Skeletal muscle tissue (tissue), 4 donors: Measurements from ENCODE around the gene CYGB. TPM values are rescaled to one million over a fixed set of nuclear protein-coding genes. Genes with fewer than 3 reads are reported as not detected.
"Not testable (repeated sequence)": the region's sequence is repeated elsewhere in the genome, so short reads cannot be mapped to it uniquely, and the experiment has no call there.

ENCODE experiments used
- H3K27ac ChIP-seq: one replicate; pipeline ENCODE4 v1.7.0; 2013; ENCODE audit warnings: mild to moderate bottlenecking, low read depth, low read length, inconsistent platforms
- H3K27me3 ChIP-seq, 3 donors: one replicate each; pipeline ENCODE4 v1.7.0; 2013; ENCODE audit warnings: low read length in 3 of 3; ENCODE audit not compliant: control insufficient read depth in 3 of 3, insufficient read depth in 3 of 3
- H3K36me3 ChIP-seq, 3 donors: one replicate each; pipeline ENCODE4 v1.7.0; 2013; ENCODE audit warnings: low read length in 3 of 3; ENCODE audit not compliant: control insufficient read depth in 3 of 3, insufficient read depth in 3 of 3
- H3K4me1 ChIP-seq, 3 donors: one replicate each; pipeline ENCODE4 v1.7.0; 2013; ENCODE audit warnings: low read length in 3 of 3, mild to moderate bottlenecking in 3 of 3; ENCODE audit not compliant: control insufficient read depth in 3 of 3, insufficient read depth in 3 of 3
- H3K4me3 ChIP-seq, 3 donors: one replicate each; pipeline ENCODE4 v1.7.0; 2013; ENCODE audit warnings: low read length in 3 of 3
- H3K9ac ChIP-seq, 3 donors: one replicate each; pipeline ENCODE4 v1.7.0; 2013; ENCODE audit warnings: low read length in 3 of 3, mild to moderate bottlenecking in 3 of 3, moderate library complexity in 2 of 3, low read depth in 1 of 3
- H3K9me3 ChIP-seq, 3 donors: one replicate each; pipeline ENCODE4 v1.7.0; 2013; ENCODE audit warnings: low read length in 3 of 3; ENCODE audit not compliant: control insufficient read depth in 3 of 3
- total RNA-seq: library from RNA; depleted of rRNA; stranded (reverse); fragments of >200 nt; gene quantifications from one replicate; pipeline ENCODE4 v1.2.3, GENCODE V29; 2014
- donor health status: Osteomylitis.

CYGB gene
- total RNA-seq, 1 donor from 2014 or later: 8.9 TPM

DNA sequence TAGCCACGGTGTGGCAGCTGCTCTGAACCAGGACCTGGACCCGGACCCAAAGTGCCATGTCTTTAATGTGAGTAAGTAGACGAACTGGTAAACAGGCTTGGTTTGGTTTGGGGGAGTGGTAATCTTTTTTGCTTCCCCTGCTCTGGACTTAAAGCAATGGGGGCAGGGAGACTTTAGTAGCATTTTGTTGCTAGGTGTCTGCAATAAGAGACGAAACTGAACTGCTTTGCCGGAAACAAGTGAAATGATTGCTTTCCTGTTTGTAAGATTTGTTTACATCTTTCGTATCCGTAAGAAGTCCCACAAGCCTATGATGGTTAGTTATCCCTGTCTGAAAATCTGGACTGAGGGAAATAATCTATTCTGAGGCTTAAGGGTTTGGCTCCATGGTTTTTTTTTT is 23.8 kb upstream of the CYGB start:
- no peaks in the 10 kb centered on the region for H3K27me3 ChIP-seq
- peaks cover 46 to 62% (median 46%) of the 10 kb centered on the region in 3 donors for H3K4me1 ChIP-seq
- peak overlapping the region; percentile 34 for H3K27ac ChIP-seq
- H3K9me3 ChIP-seq: no peaks in the 10 kb centered on the region
- H3K4me3 ChIP-seq: no peak overlapping the region
- peaks cover 12 to 26% (median 22%) of the 10 kb centered on the region in 3 donors for H3K36me3 ChIP-seq
- H3K9ac ChIP-seq: peak overlapping the region in 1 of 3 donors; percentile 7

DNA sequence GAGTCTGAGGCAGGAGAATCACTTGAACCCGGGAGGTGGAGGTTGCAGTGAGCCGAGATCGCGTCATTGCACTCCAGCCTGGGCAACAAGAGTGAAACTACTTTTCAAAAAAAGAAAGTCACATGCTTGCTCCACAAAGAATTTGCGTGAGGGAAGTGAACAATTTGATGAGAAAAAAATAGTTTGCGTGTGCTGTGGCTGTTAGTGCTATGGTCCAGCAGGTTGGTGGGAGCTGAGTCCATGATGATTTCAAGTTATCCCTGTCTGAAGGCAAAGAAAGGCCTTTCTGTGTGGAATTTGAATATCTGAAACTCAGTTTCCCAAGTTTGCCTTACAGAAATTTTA is 23.3 kb upstream of the CYGB start:
- Histone ChIP-seq H3K36me3 (peaks cover 8 to 22% (median 19%) of the 10 kb centered on the region in 3 donors), H3K4me1 (peaks cover 44 to 62% (median 46%) of the 10 kb centered on the region in 3 donors), H3K4me3 (no peak overlapping the region), H3K9ac (no peak overlapping the region), H3K9me3 (no peaks in the 10 kb centered on the region), H3K27ac (no peak overlapping the region), H3K27me3 (no peaks in the 10 kb centered on the region)

DNA sequence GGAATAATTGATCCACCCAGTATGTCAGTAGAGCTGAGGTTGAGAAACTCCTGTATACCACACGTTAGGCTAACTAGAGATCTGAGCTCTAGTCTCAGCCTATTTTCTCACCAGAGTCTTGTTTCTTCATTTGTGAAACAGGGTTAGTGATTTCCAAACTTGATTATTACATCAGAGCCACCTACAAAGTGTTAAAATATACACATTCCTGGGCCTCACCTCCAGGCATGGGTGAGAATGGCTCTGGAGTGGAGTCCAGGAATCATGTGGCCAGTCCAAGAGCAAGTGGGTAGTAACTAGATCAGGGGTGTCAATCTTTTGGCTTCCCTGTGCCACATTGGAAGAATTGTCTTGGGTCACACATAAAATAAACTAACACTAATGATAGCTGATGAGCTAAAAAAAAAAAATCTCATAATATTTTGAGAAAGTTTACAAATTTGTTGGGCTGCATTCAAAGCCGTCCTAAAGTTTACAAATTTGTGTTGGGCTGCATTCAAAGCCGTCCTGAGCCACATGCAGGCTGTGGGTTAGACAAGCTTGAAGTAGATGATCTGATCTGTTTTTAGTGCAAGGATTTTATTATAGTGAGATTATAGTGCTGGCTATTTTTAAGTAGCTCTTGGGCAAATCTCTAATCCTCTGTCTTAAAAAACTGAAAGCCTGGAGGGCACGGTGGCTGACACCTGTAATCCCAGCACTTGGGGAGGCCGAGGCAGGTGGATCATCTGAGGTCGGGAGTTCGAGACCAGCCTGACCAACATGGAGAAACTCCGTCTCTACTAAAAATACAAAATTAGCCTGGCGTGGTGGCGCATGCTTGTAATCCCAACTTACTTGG is 22.7 kb upstream of the CYGB start:
- H3K36me3 ChIP-seq: peaks cover 4 to 16% (median 14%) of the 10 kb centered on the region in 3 donors
- H3K27me3 ChIP-seq: no peaks in the 10 kb centered on the region
- H3K4me3 ChIP-seq: no peak overlapping the region
- H3K9ac ChIP-seq: peak overlapping the region in 1 of 3 donors; percentile 16
- H3K9me3 ChIP-seq: no peaks in the 10 kb centered on the region
- H3K27ac ChIP-seq: peak overlapping the region; percentile 19
- peaks cover 44 to 62% (median 46%) of the 10 kb centered on the region in 3 donors for H3K4me1 ChIP-seq

DNA sequence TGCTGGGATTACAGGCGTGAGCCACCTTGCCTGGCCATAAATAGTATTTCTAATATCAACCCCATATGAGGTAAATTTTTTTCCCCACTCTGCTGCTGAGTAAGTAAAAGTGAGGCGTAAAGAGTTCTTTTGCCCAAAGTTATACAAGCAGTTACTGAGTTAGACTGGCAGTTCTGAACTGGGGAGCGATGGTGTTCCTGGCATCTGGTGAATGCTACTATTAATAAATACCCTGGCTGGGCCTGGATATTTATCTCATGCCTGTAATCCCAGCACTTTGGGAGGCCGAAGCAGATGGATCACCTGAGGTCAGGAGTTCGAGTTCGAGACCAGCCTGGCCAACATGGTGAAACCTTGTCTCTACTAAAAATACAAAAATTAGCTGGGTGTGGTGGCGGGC is 22.0 kb upstream of the CYGB start:
- Histone ChIP-seq H3K9ac (peak overlapping the region; percentile 3 to 85 (median 17)), H3K36me3 (peaks cover 0 to 15% (median 6%) of the 10 kb centered on the region in 3 donors), H3K27ac (peak overlapping the region; percentile 88), H3K4me1 (peaks cover 45 to 64% (median 47%) of the 10 kb centered on the region in 3 donors)
- H3K27me3 ChIP-seq, H3K4me3 ChIP-seq, H3K9me3 ChIP-seq: not testable (repeated sequence)

DNA sequence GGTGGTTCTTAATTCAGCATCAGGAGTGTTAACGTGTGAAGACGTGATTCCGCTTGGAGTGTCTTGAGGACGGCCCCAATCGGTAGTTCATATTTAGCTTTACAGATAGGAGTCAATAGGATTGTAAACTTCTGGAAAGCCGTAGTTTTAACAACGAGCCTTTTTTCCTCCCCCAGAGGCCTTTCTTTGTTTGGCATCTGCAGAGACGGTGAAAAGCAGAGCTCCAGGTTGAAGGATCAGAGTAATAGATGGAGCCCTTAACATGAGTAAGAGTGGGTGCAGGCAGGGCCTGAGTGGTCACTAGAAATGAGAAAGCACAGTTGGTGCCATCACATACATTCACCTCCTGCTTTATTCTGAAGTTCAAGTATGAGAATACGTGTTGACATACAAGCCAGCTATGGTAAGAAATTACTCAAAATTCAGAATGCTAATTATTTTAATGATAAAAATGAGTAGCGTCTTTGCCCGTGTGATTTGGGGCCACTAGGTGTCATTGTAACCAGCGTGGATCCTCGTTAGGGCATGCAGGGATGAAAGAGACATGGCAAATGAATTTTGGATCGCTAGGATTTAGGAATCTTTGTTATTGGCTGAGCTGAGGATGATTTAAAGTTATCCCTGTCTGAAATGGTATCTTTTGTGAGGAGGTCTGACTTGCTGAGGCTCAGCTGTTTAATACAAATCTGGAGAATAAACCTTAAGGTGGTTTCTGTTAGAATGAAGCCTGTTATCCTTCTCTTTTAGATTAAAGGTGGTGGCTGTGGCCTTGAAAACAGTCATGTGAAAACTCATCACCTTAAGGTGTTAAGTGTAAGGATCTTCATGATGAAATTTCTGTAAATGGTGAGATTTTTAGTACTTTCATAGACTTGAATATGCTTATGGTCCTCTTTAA is 20.9 kb upstream of the CYGB start:
- Histone ChIP-seq H3K27ac (peak overlapping the region; percentile 88), H3K36me3 (peaks cover 0 to 15% (median 6%) of the 10 kb centered on the region in 3 donors), H3K9ac (peak overlapping the region; percentile 85 to 98 (median 92)), H3K4me3 (peak overlapping the region; percentile 86 to 99 (median 87)), H3K4me1 (peaks cover 49 to 75% (median 55%) of the 10 kb centered on the region in 3 donors), H3K27me3 (no peaks in the 10 kb centered on the region), H3K9me3 (no peaks in the 10 kb centered on the region)

DNA sequence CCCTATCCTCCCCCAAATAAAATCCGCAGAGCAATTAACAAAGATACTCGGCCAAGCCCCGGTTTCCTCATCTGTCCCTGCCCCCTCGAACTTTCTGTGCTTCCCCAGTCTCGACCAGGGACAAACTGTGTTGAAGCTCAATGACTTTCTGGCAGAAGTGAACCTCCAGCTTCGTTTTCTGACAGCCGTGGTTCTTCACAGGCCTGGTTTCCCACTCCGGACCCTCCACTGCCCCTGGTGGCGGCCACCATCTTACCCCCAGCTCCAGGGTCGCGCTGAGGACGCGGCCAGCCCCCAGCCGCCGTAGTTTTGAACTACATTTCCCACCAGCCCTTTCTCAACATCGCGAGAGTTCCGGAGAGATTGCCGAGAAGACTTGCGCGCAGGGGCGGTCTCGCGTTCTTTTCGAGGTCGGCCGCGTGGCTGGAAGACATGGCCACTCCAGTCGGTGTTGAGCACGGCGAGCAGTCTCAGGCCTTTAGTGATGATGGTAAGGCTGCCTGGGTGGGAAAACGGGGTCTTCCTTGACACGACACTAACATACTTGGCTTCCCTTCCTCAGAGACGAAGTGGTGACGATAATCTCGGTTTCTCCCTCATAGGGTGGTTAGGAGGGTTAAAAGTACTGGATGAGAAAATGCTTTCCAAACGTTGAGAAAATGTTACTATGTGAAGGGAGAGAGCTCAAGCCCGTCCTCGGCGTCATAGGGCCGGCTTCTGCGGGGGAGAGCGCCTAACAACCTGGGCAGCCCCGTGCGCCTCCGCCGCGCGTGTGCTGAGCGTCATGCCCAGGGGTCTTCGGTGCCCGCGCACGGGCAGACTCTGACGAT is 20.1 kb upstream of the CYGB start:
- Histone ChIP-seq H3K4me1 (peaks cover 45 to 70% (median 53%) of the 10 kb centered on the region in 3 donors), H3K9ac (peak overlapping the region; percentile 85 to 98 (median 92)), H3K27me3 (no peaks in the 10 kb centered on the region), H3K27ac (peak overlapping the region; percentile 88), H3K9me3 (no peaks in the 10 kb centered on the region), H3K36me3 (peaks cover 0 to 10% (median 6%) of the 10 kb centered on the region in 3 donors), H3K4me3 (peak overlapping the region; percentile 86 to 99 (median 87))

DNA sequence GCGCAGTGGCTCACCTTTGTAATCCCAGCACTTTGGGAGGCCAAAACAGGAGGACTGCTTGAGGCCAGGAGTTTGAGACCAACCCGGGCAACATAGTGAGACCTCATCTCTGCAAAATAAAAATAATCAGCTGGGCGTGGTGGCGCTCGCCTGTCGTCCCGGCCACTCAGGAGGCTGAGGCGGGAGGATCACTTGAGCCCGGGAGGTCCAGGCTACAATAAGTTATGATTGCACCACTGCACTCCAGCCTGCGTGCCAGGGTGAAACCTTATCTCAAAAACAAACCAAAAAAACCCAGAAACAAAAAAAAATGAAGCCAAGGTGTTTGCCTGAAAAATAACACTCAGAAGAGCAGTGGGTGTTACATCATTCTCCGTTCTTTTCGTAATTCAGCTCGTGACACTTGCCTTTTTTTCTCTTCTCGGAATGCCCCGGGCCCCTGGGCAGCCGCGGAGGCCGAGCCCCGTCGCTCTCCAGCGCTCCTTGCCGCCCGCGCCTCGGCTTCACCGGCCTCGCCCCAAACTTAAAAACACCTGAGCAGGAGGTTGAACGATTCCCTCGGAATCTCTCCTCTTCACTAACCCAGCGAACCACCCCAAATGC is 19.4 kb upstream of the CYGB start:
- Histone ChIP-seq H3K4me3 (peak overlapping the region; percentile 86 to 99 (median 87)), H3K27ac (peak overlapping the region; percentile 88), H3K9ac (peak overlapping the region; percentile 85 to 98 (median 92)), H3K9me3 (no peaks in the 10 kb centered on the region), H3K4me1 (peaks cover 43 to 63% (median 49%) of the 10 kb centered on the region in 3 donors), H3K36me3 (peaks cover 0 to 8% (median 3%) of the 10 kb centered on the region in 3 donors), H3K27me3 (no peaks in the 10 kb centered on the region)

DNA sequence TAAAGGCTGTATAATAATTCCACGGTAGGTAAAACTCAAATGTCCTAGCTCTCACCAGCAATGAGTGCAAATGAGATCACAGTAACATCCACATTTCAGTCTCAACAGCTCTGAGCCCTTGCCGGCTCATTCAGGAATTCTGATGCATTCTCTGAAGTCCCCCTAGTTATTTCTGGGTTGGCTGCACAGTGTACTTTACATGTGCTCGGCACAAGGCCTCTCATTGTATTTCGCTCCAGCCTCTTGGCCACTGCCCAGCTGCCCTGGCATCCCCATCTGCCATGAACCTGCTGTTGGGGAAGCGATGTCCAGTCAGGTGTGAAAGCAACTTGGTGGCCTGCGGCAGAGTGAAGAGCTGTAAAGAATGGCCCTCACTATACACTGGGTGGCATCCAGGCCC is 16.6 kb upstream of the CYGB start:
- peak overlapping the region; percentile 66 for H3K27ac ChIP-seq
- no peaks in the 10 kb centered on the region for H3K27me3 ChIP-seq
- peak overlapping the region; percentile 1 to 32 (median 2) for H3K9ac ChIP-seq
- no peak overlapping the region for H3K4me3 ChIP-seq
- no peaks in the 10 kb centered on the region for H3K9me3 ChIP-seq
- no peaks in the 10 kb centered on the region for H3K36me3 ChIP-seq
- H3K4me1 ChIP-seq: peaks cover 28 to 45% (median 36%) of the 10 kb centered on the region in 3 donors
